PC-9 (cell line): ENCODE results near the gene UTP15. TPM values are rescaled to one million over a fixed set of nuclear protein-coding genes. Genes with fewer than 3 reads are reported as not detected.

Experiments
- BruUV-seq: library from RNA; stranded (reverse); fragments of 400-500 nt; replicated peaks from 2 replicates; lab custom pipeline; 2021; lab: Mats Ljungman, UMichigan
- CTCF ChIA-PET: fragments of 300-600 bp; sonication (Branson Sonifier 250); formaldehyde crosslinking; loops from one replicate; lab custom pipeline; 2022; ENCODE audit warnings: antibody characterized with exemption; lab: Charles Lee
- POLR2A ChIA-PET: fragments of 300-600 bp; sonication (Branson Sonifier 250); formaldehyde crosslinking; loops from one replicate; lab custom pipeline; 2022; ENCODE audit warnings: antibody characterized with exemption; ENCODE audit not compliant: unreplicated experiment; lab: Charles Lee
- DNase-seq, 2 experiments: peaks; one replicate each; pipeline versions ENCODE4 v3.0.0 to v3.0.0-alpha.2; 2015 to 2022; ENCODE audit warnings: mixed read lengths in 1 of 2
- H2AFZ ChIP-seq: fragments of 200-600 bp; sonication (generic); 2 replicates; pipeline ENCODE4 v1.8.1; 2017; ENCODE audit warnings: antibody characterized with exemption
- H3F3A ChIP-seq: fragments of 200-600 bp; sonication (generic); 2 replicates; pipeline ENCODE4 v1.8.1; 2017; ENCODE audit warnings: antibody characterized with exemption, mild to moderate bottlenecking, low read depth; ENCODE audit not compliant: insufficient read depth
- H3K27ac ChIP-seq: fragments of 200-600 bp; sonication (generic); 2 replicates; pipeline ENCODE4 v1.6.1; 2016; ENCODE audit warnings: mixed run types
- H3K27me3 ChIP-seq: fragments of 200-600 bp; sonication (generic); 2 replicates; pipeline ENCODE4 v1.6.1; 2016; ENCODE audit warnings: low read depth, mixed run types; ENCODE audit not compliant: insufficient read depth
- H3K36me3 ChIP-seq: fragments of 200-600 bp; sonication (generic); 2 replicates; pipeline ENCODE4 v1.6.1; 2016; ENCODE audit warnings: low read depth, mixed run types
- H3K4me1 ChIP-seq: fragments of 200-600 bp; sonication (generic); replicated peaks from 2 replicates; pipeline ENCODE4 v1.6.1; 2016; ENCODE audit warnings: mixed run types; ENCODE audit not compliant: insufficient read depth
- H3K4me2 ChIP-seq: fragments of 200-600 bp; sonication (generic); 2 replicates; pipeline ENCODE4 v1.6.1; 2017; ENCODE audit warnings: mixed run types
- H3K4me3 ChIP-seq: fragments of 200-600 bp; sonication (generic); 2 replicates; pipeline ENCODE4 v1.6.1; 2016; ENCODE audit warnings: mixed run types
- H3K79me2 ChIP-seq: fragments of 200-600 bp; sonication (generic); 2 replicates; pipeline ENCODE4 v1.6.1; 2017; ENCODE audit warnings: low read depth, mixed run types
- H3K9me2 ChIP-seq: fragments of 200-600 bp; sonication (generic); 2 replicates; pipeline ENCODE4 v1.8.1; 2017; ENCODE audit warnings: mild to moderate bottlenecking; ENCODE audit not compliant: insufficient read depth
- H3K9me3 ChIP-seq: fragments of 200-600 bp; sonication (generic); 2 replicates; pipeline ENCODE4 v1.8.1; 2016; ENCODE audit warnings: low read depth; ENCODE audit not compliant: insufficient read depth
- H4K20me1 ChIP-seq: fragments of 200-600 bp; sonication (generic); 2 replicates; pipeline ENCODE4 v1.8.1; 2017; ENCODE audit not compliant: insufficient read depth
- EZH2 ChIP-seq: fragments of 200-600 bp; sonication (generic); IDR thresholded peaks from 2 replicates; pipeline ENCODE4 v1.8.0; 2017; ENCODE audit warnings: antibody characterized with exemption, low read depth
- intact Hi-C: fragments of 100-400 bp; cut with micrococcal nuclease; formaldehyde crosslinking; loops from one replicate; pipeline ENCODE4 v1.10.0; 2022; ENCODE audit not compliant: unreplicated experiment
- total RNA-seq: library from RNA; stranded (reverse); gene quantifications from 2 replicates; pipeline ENCODE4 v1.2.3, GENCODE V29; 2021
- TF ChIP-seq, protein P1 (sequence below): fragments of 200-600 bp; sonication (generic); conservative IDR thresholded peaks from 2 replicates; pipeline ENCODE4 v1.6.1; 2017; ENCODE audit warnings: mixed run types, antibody characterized with exemption, mild to moderate bottlenecking, moderate library complexity

The UTP15 gene
- total RNA-seq, 1 experiment from 2014 or later = 19.4 TPM

DNA sequence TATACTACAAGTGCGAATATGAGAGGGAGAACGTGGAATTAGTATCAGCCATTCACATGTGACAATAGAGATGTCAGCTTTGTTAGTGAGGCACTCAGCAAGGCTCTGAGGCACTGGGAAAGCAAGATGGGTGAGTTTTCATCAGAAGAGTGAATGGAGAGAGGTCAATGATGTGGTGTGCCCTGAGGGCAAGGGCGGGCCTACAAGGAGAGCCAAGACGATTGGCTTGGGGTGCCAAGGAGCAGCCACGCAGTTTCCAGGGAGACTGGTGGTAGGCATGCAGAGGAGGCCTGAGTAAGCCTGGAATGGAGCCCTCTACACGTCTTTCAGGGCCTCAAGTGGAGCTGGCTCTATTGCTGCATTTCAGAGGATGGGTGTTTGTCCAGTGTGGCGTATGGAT lies 42.6 kb upstream of the UTP15 start:
- intact Hi-C loops = no loop called here

DNA sequence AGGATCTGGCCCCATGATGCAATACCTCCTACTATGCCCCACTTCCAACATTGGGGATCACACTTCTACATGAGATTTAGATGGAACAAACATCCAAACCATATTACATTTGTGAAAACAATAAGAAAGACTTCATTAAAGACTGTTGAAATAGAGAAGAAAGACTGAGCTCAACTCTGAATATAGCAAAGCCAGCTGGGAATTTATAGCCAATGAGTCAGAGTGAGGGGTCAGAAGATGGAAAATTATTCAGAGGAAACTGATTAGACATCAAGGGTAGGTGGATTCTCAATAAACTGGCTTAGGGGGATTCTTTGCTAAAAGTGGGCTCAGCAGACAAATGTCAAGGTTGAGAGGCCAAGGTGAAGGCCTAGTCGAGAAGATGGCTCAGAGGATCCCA lies 41.7 kb upstream of the UTP15 start:
- Histone ChIP-seq H4K20me1 (no peaks in the 10 kb centered on the region), H3K4me1 (0 out of 2 replicates have a peak, but pooled peaks cover 4% of the 10 kb centered on the region), H3F3A (no peaks in the 10 kb centered on the region), H2AFZ (no peak overlapping the region), H3K4me2 (no peak overlapping the region), H3K27me3 (no peaks in the 10 kb centered on the region), H3K9me2 (no peaks in the 10 kb centered on the region), H3K27ac (no peak overlapping the region), H3K36me3 (no peaks in the 10 kb centered on the region), H3K4me3 (no peak overlapping the region), H3K9me3 (no peaks in the 10 kb centered on the region), H3K79me2 (no peaks in the 10 kb centered on the region)
- CTCF ChIA-PET = interaction anchor here (0.7 kb wide), 1 partner anchor 518 kb away, joined by 3 read pairs; no protein-coding TSS in a partner anchor
- intact Hi-C loops = no loop called here
- TF ChIP-seq, protein P1, sequence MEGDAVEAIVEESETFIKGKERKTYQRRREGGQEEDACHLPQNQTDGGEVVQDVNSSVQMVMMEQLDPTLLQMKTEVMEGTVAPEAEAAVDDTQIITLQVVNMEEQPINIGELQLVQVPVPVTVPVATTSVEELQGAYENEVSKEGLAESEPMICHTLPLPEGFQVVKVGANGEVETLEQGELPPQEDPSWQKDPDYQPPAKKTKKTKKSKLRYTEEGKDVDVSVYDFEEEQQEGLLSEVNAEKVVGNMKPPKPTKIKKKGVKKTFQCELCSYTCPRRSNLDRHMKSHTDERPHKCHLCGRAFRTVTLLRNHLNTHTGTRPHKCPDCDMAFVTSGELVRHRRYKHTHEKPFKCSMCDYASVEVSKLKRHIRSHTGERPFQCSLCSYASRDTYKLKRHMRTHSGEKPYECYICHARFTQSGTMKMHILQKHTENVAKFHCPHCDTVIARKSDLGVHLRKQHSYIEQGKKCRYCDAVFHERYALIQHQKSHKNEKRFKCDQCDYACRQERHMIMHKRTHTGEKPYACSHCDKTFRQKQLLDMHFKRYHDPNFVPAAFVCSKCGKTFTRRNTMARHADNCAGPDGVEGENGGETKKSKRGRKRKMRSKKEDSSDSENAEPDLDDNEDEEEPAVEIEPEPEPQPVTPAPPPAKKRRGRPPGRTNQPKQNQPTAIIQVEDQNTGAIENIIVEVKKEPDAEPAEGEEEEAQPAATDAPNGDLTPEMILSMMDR = no peak
- no peak for TF ChIP-seq EZH2
- BruUV-seq = no TSS peak
- DNase-seq = no peak
- POLR2A ChIA-PET = no interaction called here

More for the DNA sequence above, 42.6 kb upstream of the UTP15 start:
- no peak overlapping the region for H2AFZ ChIP-seq
- BruUV-seq = no TSS peak
- 0 out of 2 replicates have a peak, but pooled peaks cover 4% of the 10 kb centered on the region for H3K4me1 ChIP-seq
- peak; percentile 50 to 72 for DNase-seq
- no peak overlapping the region for H3K27ac ChIP-seq
- no peaks in the 10 kb centered on the region for H3K79me2 ChIP-seq
- no peak overlapping the region for H3K4me2 ChIP-seq
- no peaks in the 10 kb centered on the region for H3K36me3 ChIP-seq
- CTCF ChIA-PET = interaction anchor here (0.6 to 0.8 kb wide), 3 partner anchors 270 to 1137 kb away, joined by 3 read pairs; no protein-coding TSS in a partner anchor
- no peak for TF ChIP-seq EZH2
- TF ChIP-seq, protein P1 = no peak
- no peak overlapping the region for H3K4me3 ChIP-seq
- H3K9me3 ChIP-seq = no peaks in the 10 kb centered on the region
- H3K27me3 ChIP-seq = no peaks in the 10 kb centered on the region
- H3F3A ChIP-seq = no peaks in the 10 kb centered on the region
- H3K9me2 ChIP-seq = no peaks in the 10 kb centered on the region
- POLR2A ChIA-PET = interaction anchor here (0.6 kb wide), 1 partner anchor 1142 kb away, joined by 5 read pairs; no protein-coding TSS in a partner anchor
- no peaks in the 10 kb centered on the region for H4K20me1 ChIP-seq

DNA sequence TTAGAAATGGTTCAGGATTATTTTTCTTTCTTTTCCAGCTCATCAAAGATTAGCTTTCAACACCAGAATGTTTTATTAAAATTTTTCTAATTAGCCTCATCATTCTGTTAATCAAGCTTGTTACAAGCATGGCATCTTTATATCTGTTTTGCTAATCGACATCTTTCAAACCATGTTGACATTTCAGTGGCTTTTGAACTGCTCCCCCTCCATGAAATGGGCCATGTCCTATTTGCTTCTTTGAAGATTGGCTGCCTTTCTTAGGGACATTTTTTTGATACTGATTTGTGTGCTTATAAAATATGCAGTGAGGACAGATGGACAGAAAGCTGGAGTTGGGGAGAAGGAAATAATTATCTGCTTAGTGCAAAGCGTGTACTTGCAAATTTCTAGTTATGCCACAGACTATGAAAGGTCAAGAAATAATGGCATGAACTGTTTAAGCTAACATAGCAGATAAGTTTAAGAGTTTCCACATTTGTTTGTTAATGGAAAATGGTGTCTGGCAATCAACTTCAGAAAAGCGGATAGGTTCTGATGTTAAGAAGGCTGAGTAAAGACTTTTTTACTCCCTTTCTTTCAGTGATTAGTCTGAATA lies 39.8 kb upstream of the UTP15 start:
- intact Hi-C loops = no loop called here
- no peak overlapping the region for H3K4me3 ChIP-seq
- no peaks in the 10 kb centered on the region for H3F3A ChIP-seq
- DNase-seq = no peak
- ChIA-PET POLR2A (no interaction called here), CTCF (no interaction called here)
- no peaks in the 10 kb centered on the region for H3K79me2 ChIP-seq
- H3K27me3 ChIP-seq = no peaks in the 10 kb centered on the region
- no peaks in the 10 kb centered on the region for H3K36me3 ChIP-seq
- no peaks in the 10 kb centered on the region for H3K9me3 ChIP-seq
- no peak overlapping the region for H2AFZ ChIP-seq
- no peak overlapping the region for H3K27ac ChIP-seq
- no peak overlapping the region for H3K4me2 ChIP-seq
- no peaks in the 10 kb centered on the region for H4K20me1 ChIP-seq
- H3K4me1 ChIP-seq = no peaks in the 10 kb centered on the region
- BruUV-seq = no TSS peak
- no peaks in the 10 kb centered on the region for H3K9me2 ChIP-seq
- TF ChIP-seq, protein P1 = no peak
- TF ChIP-seq EZH2 = no peak
